PFSK-1 (cell line): ENCODE results near the gene ABHD3.

Experiments
- FOXP2 ChIP-seq: optimal IDR thresholded peaks from 2 replicates; pipeline ENCODE3; 2011; ENCODE audit warnings: borderline replicate concordance, control low read depth, inconsistent platforms; ENCODE audit not compliant: insufficient read depth; ENCODE audit errors: extremely low read length, extremely low read depth
- POLR2AphosphoS5 ChIP-seq: IDR thresholded peaks from 2 replicates; pipeline ENCODE4 v1.6.1; 2012; ENCODE audit warnings: low read depth, mild to moderate bottlenecking, control low read depth, low read length, moderate library complexity
- SIN3A ChIP-seq: IDR thresholded peaks from 2 replicates; pipeline ENCODE4 v1.6.1; 2012; ENCODE audit warnings: mild to moderate bottlenecking, low read length, moderate library complexity, borderline replicate concordance; ENCODE audit not compliant: insufficient read depth
- TAF1 ChIP-seq: IDR thresholded peaks from 2 replicates; pipeline ENCODE4 v1.6.1; 2012; ENCODE audit warnings: low read length, control low read depth, borderline replicate concordance; ENCODE audit not compliant: insufficient read depth
- TF ChIP-seq, protein P1 (sequence below), 2 experiments: IDR thresholded peaks; 2 replicates each; pipeline versions ENCODE4 v1.6.1 to v1.8.0; 2011 to 2012; ENCODE audit warnings: low read depth in 2 of 2, low read length in 2 of 2, control low read depth in 1 of 2, inconsistent platforms in 1 of 2, mild to moderate bottlenecking in 1 of 2, moderate library complexity in 1 of 2; ENCODE audit not compliant: insufficient read depth in 1 of 2

GRCh38 chr18:21741312-21741561 is 36.7 kb upstream of the ABHD3 start:
- no peak for TF ChIP-seq POLR2AphosphoS5
- TF ChIP-seq, protein P1, sequence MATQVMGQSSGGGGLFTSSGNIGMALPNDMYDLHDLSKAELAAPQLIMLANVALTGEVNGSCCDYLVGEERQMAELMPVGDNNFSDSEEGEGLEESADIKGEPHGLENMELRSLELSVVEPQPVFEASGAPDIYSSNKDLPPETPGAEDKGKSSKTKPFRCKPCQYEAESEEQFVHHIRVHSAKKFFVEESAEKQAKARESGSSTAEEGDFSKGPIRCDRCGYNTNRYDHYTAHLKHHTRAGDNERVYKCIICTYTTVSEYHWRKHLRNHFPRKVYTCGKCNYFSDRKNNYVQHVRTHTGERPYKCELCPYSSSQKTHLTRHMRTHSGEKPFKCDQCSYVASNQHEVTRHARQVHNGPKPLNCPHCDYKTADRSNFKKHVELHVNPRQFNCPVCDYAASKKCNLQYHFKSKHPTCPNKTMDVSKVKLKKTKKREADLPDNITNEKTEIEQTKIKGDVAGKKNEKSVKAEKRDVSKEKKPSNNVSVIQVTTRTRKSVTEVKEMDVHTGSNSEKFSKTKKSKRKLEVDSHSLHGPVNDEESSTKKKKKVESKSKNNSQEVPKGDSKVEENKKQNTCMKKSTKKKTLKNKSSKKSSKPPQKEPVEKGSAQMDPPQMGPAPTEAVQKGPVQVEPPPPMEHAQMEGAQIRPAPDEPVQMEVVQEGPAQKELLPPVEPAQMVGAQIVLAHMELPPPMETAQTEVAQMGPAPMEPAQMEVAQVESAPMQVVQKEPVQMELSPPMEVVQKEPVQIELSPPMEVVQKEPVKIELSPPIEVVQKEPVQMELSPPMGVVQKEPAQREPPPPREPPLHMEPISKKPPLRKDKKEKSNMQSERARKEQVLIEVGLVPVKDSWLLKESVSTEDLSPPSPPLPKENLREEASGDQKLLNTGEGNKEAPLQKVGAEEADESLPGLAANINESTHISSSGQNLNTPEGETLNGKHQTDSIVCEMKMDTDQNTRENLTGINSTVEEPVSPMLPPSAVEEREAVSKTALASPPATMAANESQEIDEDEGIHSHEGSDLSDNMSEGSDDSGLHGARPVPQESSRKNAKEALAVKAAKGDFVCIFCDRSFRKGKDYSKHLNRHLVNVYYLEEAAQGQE (IDR thresholded peaks at IDR 0.05; ENCODE audit: insufficient read depth in 1 of 2, low read depth in 2 of 2, low read length in 2 of 2): no peak
- no peak for TF ChIP-seq TAF1
- TF ChIP-seq FOXP2: no peak
- TF ChIP-seq SIN3A: no peak
